DMS79 (cell line): ENCODE data around the gene WDR45B.
A peak's percentile ranks its signal among the peaks of the same experiment; 100 is the strongest.

Experiments
- DNase-seq: peaks from one replicate; lab custom pipeline; 2025; lab: John Stamatoyannopoulos, UW

Gene WDR45B

DNA sequence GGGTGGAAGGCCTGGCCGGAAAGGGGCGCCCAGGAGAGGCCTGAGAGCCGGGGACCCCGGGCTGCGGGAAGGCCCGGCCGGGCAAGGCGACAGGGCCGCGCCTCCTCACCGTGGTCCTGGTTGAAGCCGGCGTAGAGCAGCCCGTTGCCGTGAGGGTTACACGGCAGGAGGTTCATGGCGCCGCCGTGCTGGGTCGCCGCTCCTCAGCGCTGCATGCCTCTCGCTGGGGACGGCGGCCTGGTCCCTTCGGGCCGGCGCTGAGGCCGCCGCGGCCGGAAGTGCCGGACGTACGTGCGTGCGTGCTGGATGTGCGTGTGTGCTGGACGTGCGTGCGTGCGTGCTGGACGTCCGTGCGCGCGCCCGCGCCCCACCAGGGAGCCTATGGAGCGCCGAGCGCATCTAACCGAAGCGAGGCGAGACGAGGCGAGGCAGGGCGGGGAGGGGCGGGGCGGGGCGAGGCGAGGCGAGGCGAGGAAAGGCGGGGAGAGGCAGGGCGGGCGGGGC lies at the start of gene WDR45B:
Gene WDR45B, minus strand, starts transcription at position 280 of the 504 bp plus-strand sequence. Its CDS starts 104 bp downstream, at position 176.
- DNase-seq, result peak; percentile 75

- DNase-seq, result no peak
Observed at GRCh38 chr17:82697808-82698064, 49.5 kb upstream of the WDR45B start.

GRCh38 chr17:82696916-82697807 lies 48.9 kb upstream of the WDR45B start:
- DNase-seq, result no peak

GRCh38 chr17:82696259-82696658 lies 48.0 kb upstream of the WDR45B start:
- no peak for DNase-seq

DNA sequence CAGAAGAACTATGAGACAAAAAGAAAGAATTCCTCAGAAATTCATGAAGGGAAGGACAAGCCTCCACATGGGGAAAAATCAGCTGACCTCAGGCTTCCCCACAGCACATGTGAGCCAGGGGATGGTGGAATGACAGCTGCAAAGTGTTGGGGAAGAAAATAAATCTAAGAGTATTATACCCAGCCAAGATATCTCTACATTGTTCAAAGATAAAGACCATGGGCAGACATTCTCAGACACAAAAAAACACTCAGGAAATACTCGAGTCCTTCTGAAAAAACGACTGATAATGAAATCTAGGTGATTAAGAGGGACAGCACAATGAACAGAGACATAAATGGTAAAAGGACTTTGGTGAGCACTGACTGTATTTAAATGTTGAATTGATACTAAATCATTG lies 46.4 kb upstream of the WDR45B start:
- no peak for DNase-seq

DNA sequence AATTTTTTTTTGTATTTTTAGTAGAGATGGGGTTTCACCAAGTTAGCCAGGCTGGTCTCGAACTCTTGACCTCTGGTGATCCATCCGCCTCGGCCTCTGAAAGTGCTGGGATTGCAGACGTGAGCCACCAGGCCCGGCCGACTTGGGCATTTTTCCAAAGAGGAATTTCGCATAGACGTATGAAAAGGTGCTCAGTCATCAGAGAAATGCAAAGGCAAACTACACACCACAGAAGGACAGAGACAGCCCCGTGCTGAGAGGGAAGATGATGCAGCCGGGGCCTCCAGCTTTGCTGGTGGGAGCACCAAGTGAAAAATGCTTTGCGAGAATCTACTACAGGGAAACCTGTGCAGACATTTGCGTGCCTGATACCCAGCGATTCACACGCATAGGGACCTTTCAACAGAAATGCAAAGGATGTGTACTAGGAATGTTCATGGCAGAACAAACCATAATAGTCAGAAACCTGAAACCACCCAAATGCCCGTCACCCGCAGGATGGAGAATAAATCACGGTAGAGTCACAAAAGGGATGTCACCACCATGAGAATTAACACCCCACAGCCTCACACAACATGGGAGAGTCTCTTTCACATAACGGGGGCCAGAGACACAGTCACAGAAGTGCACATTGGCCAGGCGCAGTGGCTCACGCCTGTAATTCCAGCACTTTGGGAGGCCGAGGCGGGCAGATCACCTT lies 45.1 kb upstream of the WDR45B start:
- no peak for DNase-seq

- DNase-seq, result no peak
Observed at GRCh38 chr17:82692268-82692667, 44.0 kb upstream of the WDR45B start.

- no peak for DNase-seq
Observed at GRCh38 chr17:82691714-82692113, 43.5 kb upstream of the WDR45B start.

- no peak for DNase-seq
Observed at GRCh38 chr17:82690786-82691489, 42.7 kb upstream of the WDR45B start.

- no peak for DNase-seq
Observed at GRCh38 chr17:82689077-82689476, 40.8 kb upstream of the WDR45B start.

GRCh38 chr17:82687871-82688270 lies 39.6 kb upstream of the WDR45B start:
- DNase-seq, result no peak

GRCh38 chr17:82687375-82687861 lies 39.2 kb upstream of the WDR45B start:
- DNase-seq, result no peak

GRCh38 chr17:82686366-82687324 lies 38.4 kb upstream of the WDR45B start:
- no peak for DNase-seq

- no peak for DNase-seq
Observed at GRCh38 chr17:82685291-82685690, 37.0 kb upstream of the WDR45B start.

GRCh38 chr17:82684228-82684841 lies 36.1 kb upstream of the WDR45B start:
- DNase-seq, result no peak

DNA sequence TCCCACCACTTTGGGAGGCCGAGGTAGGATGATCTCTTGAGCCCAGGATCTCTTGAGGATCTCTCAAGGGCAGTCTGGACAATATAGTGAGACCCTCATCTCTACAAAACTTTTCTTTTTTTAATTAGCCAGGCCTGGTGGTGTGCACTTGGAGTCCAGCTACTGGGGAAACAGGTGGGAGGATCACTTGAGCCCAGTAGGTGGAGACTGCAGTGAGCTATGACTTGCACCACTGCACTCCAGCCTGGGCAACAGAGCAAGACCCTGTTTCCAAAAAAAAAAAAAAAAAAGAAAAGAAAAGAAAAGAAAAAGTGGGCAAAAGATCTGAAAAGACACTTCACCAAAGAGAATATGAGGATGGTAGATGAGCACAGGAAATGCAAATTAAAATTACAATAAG lies 35.3 kb upstream of the WDR45B start:
- no peak for DNase-seq

DNA sequence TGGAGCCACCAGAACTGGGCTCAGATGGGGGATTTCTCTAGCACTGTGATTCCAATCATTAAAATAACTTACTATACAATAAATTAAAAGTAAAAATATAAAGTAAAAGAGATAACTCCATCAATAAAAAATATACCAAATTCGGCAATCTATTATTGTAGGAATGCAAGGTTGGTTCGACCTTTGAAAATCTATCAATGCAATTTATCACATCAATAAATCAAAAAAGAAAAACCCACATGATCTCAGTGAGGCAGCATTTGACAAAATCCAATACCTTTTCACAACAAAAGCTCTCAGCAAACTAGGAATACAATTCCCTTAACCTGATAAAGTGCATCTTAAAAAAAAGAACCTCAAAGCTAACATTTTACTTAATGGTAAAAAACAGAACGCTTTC lies 33.3 kb upstream of the WDR45B start:
- DNase-seq, result no peak

DNA sequence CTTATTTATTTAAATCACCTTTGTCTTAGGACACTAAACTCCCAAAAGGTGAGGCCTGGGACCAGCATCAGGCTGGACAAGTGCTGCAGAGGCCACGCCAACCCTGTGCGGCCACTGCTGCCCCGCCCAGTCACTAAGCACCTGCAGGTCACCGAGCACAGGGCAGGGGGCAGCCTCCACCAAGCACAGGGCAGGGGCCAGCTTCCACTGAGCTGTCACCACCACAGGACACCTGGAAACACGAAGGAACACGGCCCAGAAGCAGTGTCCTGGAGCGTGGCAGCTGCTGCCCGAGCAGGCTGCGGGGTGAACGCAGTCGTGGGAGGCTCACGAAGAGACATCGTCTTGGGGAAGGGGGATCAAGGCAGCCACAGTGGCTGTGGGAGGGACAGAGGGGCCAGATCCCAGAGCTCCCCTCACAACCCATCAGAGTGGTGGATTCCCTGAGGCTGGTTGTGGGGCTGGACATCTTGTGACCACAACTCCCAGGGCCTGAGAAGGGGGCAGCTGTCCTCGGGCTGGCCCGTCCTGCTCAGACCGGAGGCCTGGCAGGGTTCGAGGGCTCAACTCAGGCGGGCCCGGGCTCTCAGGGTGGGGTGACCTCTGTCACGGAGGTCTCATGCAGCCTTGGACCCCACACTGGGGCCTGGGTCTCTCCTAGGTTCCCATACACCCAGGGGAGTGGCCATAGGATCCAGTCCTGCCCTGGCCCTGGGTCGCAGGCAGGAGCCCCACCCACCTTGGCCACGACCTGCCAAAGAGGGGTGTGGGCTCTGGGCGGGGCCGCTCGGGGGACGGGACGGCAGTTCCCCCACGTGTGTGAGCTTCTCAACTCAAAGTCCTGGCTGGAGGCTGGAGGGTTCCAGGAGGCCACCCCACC lies 31.6 kb upstream of the WDR45B start:
- DNase-seq, result no peak

DNA sequence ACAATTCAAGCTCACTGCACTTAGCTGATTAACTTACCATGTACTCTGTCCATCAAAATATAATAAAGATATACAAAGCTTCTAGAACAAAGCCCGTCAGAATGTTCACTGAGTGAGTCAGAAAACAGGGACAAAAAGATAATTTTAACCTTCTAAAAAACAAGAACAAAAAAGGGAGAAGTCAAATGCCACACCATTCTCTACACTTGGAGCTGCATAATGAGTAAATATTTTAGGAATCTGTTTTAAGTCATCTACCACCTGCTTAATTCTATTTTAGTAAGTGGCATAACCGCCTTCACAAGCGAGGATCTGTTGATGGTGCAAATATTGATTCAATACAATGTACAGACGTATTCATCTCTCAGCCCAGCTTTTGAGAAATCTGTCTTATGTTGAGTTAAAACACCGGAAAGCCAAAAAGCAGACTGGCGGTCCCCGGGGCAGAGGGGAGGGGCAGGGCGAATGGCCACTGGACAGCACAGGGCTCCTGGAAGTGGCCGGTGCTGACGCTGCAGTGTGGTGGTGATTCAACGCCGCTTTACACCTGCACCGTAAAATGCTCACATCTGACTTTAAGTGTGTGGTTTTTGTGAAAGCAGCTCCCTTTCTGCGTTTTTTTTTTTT lies 30.1 kb upstream of the WDR45B start:
- DNase-seq, result no peak
